COR-L47 (cell line): ENCODE data around the gene HSH2D.
"Not testable (repeated sequence)": the region's sequence is repeated elsewhere in the genome, so short reads cannot be mapped to it uniquely, and the experiment has no call there.

Experiments
- DNase-seq: peaks from one replicate; lab custom pipeline; 2025; lab: John Stamatoyannopoulos, UW

HSH2D gene

GRCh38 chr19:16157601-16158000 is 14.1 kb downstream of the HSH2D start:
- no peak for DNase-seq

GRCh38 chr19:16159655-16160054 is 16.2 kb downstream of the HSH2D start:
- DNase-seq = no peak

- DNase-seq = no peak
These were observed 17.0 kb downstream of the HSH2D start for GRCh38 chr19:16160445-16160942.

- no peak for DNase-seq
These were observed 17.6 kb downstream of the HSH2D start for GRCh38 chr19:16160943-16161560.

GRCh38 chr19:16161840-16162239 is 18.4 kb downstream of the HSH2D start:
- DNase-seq = no peak

- DNase-seq = no peak
These were observed 20.9 kb downstream of the HSH2D start for GRCh38 chr19:16164222-16164890.

- DNase-seq = no peak
These were observed 22.9 kb downstream of the HSH2D start for GRCh38 chr19:16166417-16166816.

- DNase-seq = no peak
These were observed 23.6 kb downstream of the HSH2D start for GRCh38 chr19:16167055-16167454.

- DNase-seq = no peak
These were observed 25.1 kb downstream of the HSH2D start for GRCh38 chr19:16168465-16169081.

- DNase-seq = no peak
These were observed 26.6 kb downstream of the HSH2D start for GRCh38 chr19:16170134-16170533.

- no peak for DNase-seq
These were observed 32.5 kb downstream of the HSH2D start for GRCh38 chr19:16175954-16176353.

- DNase-seq = not testable (repeated sequence)
These were observed 35.4 kb downstream of the HSH2D start for GRCh38 chr19:16178866-16179265.

- DNase-seq = no peak
These were observed 37.1 kb downstream of the HSH2D start for GRCh38 chr19:16180611-16181010.

- no peak for DNase-seq
These were observed 41.2 kb downstream of the HSH2D start for GRCh38 chr19:16184665-16185122.

- peak; percentile 98 for DNase-seq
These were observed 41.8 kb downstream of the HSH2D start, which contains the start of gene FAM32A for GRCh38 chr19:16185123-16185767. Gene FAM32A, plus strand, starts transcription at chr19:16185410. Its CDS starts 33 bp downstream, at chr19:16185443.

GRCh38 chr19:16185768-16186123 is 42.3 kb downstream of the HSH2D start:
- peak; percentile 11 for DNase-seq

- DNase-seq = no peak
These were observed 45.0 kb downstream of the HSH2D start for GRCh38 chr19:16188521-16188920.

GRCh38 chr19:16190198-16190597 is 46.7 kb downstream of the HSH2D start:
- DNase-seq = no peak

GRCh38 chr19:16190736-16191135 is 47.3 kb downstream of the HSH2D start:
- no peak for DNase-seq

- no peak for DNase-seq
These were observed 47.9 kb downstream of the HSH2D start for GRCh38 chr19:16191216-16191908.

- DNase-seq = no peak
These were observed 50.0 kb downstream of the HSH2D start for GRCh38 chr19:16193466-16193865.

- no peak for DNase-seq
These were observed 53.7 kb downstream of the HSH2D start for GRCh38 chr19:16197188-16197621.
